Activated CD8-positive, alpha-beta T cell treated with anti-CD3 and anti-CD28 coated beads for 36 hours (primary cell): ENCODE measurements around the gene ABCA6. TPM values are rescaled to one million over a fixed set of nuclear protein-coding genes. Genes with fewer than 3 reads are reported as not detected.

ENCODE experiments used
- ATAC-seq: fragments of 200-7000 bp; cut with Tn5 transposase; one replicate; pipeline ENCODE4 v1.10.0; 2021; ENCODE audit warnings: mild to moderate bottlenecking, moderate library complexity
- CTCF ChIA-PET: fragments of 350-600 bp; sonication (Branson Sonifier 250); formaldehyde crosslinking; loops from one replicate; lab custom pipeline; 2021; ENCODE audit warnings: antibody characterized with exemption; lab: Charles Lee
- POLR2A ChIA-PET: fragments of 350-600 bp; sonication (Branson Sonifier 250); formaldehyde crosslinking; loops from one replicate; lab custom pipeline; 2021; ENCODE audit warnings: antibody characterized with exemption; lab: Charles Lee
- DNase-seq: peaks from one replicate; pipeline ENCODE4 v3.0.0-alpha.2; 2020
- H3K27ac Mint-ChIP-seq: one replicate; pipeline ENCODE4 v1.8.0; 2021; ENCODE audit warnings: mild to moderate bottlenecking, mixed read lengths
- H3K27me3 Mint-ChIP-seq: one replicate; pipeline ENCODE4 v1.8.0; 2021; ENCODE audit warnings: mixed read lengths
- H3K36me3 Mint-ChIP-seq: one replicate; pipeline ENCODE4 v1.8.0; 2021; ENCODE audit warnings: low read depth, mixed read lengths
- H3K4me1 Mint-ChIP-seq: one replicate; pipeline ENCODE4 v1.8.0; 2021; ENCODE audit warnings: low read depth, mixed read lengths
- H3K4me3 Mint-ChIP-seq: one replicate; pipeline ENCODE4 v1.8.0; 2021; ENCODE audit warnings: mild to moderate bottlenecking, moderate library complexity, mixed read lengths
- H3K9me3 Mint-ChIP-seq: one replicate; pipeline ENCODE4 v1.8.0; 2021; ENCODE audit warnings: mixed read lengths
- intact Hi-C: fragments of 100-400 bp; cut with micrococcal nuclease; formaldehyde crosslinking; loops from one replicate; pipeline ENCODE4 v1.10.0; 2022
- total RNA-seq, 2 experiments: library from RNA; stranded (reverse); gene quantifications; one replicate each; pipeline ENCODE4 v1.2.3, GENCODE V29; 2021
- TF ChIP-seq, protein P1 (sequence below): fragments of 200-600 bp; IDR thresholded peaks from one replicate; pipeline ENCODE4 v1.8.0; 2022; ENCODE audit warnings: antibody characterized with exemption, mild to moderate bottlenecking

ABCA6 gene
- total RNA-seq, 2 experiments from 2014 or later: not detected

DNA sequence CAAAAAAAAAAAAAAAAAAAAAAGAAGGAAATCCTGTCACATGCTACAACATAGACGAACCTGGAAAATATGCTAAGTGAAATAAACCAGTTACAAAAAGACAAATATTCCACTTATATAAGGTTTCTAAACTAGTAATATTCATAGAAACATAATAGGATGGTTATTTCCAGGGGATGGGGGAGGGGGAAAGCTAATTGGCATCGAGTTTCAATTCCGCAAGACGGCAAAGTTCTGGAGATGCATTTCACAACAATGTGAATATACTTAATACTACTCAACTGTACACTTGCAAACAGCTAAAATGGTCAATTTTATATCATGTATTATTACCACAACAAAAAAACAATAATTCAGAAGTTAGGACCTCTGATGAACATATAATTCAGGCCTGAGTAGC lies 43.1 kb downstream of the ABCA6 start:
- H3K4me3 Mint-ChIP-seq: no peak overlapping the region
- ChIA-PET POLR2A (no interaction called here), CTCF (no interaction called here)
- no peak overlapping the region for H3K27ac Mint-ChIP-seq
- H3K9me3 Mint-ChIP-seq: no peaks in the 10 kb centered on the region
- no peaks in the 10 kb centered on the region for H3K4me1 Mint-ChIP-seq
- DNase-seq: no peak
- TF ChIP-seq, protein P1, sequence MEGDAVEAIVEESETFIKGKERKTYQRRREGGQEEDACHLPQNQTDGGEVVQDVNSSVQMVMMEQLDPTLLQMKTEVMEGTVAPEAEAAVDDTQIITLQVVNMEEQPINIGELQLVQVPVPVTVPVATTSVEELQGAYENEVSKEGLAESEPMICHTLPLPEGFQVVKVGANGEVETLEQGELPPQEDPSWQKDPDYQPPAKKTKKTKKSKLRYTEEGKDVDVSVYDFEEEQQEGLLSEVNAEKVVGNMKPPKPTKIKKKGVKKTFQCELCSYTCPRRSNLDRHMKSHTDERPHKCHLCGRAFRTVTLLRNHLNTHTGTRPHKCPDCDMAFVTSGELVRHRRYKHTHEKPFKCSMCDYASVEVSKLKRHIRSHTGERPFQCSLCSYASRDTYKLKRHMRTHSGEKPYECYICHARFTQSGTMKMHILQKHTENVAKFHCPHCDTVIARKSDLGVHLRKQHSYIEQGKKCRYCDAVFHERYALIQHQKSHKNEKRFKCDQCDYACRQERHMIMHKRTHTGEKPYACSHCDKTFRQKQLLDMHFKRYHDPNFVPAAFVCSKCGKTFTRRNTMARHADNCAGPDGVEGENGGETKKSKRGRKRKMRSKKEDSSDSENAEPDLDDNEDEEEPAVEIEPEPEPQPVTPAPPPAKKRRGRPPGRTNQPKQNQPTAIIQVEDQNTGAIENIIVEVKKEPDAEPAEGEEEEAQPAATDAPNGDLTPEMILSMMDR: no peak
- H3K27me3 Mint-ChIP-seq: no peaks in the 10 kb centered on the region
- intact Hi-C loops: no loop called here
- ATAC-seq: no peak
- H3K36me3 Mint-ChIP-seq: no peaks in the 10 kb centered on the region

DNA sequence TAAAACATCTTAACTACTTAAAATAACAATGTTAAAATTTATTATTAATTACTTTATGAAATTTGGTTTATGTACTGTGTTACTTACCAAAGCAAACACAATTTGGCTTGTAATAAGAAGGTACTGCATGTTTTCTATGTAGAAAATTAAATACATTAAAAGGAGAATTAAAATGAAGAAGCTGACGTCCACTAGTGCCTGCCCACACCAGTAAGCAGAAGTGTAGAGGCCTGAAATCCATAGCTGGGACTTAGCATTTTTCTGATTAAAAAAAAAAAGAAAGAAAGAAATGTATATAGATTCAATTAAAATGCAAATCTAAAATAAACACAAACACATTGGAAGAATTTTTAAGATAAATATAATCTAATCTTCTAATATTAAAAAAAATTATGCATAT lies 45.2 kb downstream of the ABCA6 start:
- CTCF ChIA-PET: no interaction called here
- POLR2A ChIA-PET: no interaction called here
- ATAC-seq (no peak), DNase-seq (no peak)
- no peaks in the 10 kb centered on the region for H3K27me3 Mint-ChIP-seq
- no peak overlapping the region for H3K27ac Mint-ChIP-seq
- H3K36me3 Mint-ChIP-seq: no peaks in the 10 kb centered on the region
- peaks cover 4% of the 10 kb centered on the region for H3K4me1 Mint-ChIP-seq
- intact Hi-C loops: no loop called here
- no peaks in the 10 kb centered on the region for H3K9me3 Mint-ChIP-seq
- TF ChIP-seq, protein P1: no peak
- no peak overlapping the region for H3K4me3 Mint-ChIP-seq

DNA sequence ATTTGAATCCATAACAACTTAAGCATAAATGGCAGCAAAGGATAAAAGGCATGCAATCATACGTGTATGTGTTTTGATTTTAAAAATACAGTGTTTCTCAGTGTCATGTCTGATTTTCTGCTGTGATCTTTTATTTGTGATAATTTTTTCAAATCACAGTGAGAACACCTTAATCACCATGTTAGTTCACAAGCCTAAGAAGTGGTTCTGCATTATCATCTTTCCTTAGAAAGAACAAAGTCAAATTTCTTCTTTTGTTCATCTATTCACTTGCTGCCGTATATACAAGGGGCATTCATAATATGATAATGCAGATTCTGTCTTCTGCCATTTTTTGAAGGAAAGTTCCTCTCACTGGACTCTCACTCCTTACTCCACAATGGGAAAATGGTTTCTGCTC lies 47.7 kb downstream of the ABCA6 start:
- POLR2A ChIA-PET: no interaction called here
- H3K9me3 Mint-ChIP-seq: no peaks in the 10 kb centered on the region
- CTCF ChIA-PET: no interaction called here
- H3K27me3 Mint-ChIP-seq: no peaks in the 10 kb centered on the region
- no peak overlapping the region for H3K4me3 Mint-ChIP-seq
- no peaks in the 10 kb centered on the region for H3K36me3 Mint-ChIP-seq
- intact Hi-C loops: no loop called here
- TF ChIP-seq, protein P1: no peak
- DNase-seq: no peak
- peaks cover 4% of the 10 kb centered on the region for H3K4me1 Mint-ChIP-seq
- no peak for ATAC-seq
- no peak overlapping the region for H3K27ac Mint-ChIP-seq

DNA sequence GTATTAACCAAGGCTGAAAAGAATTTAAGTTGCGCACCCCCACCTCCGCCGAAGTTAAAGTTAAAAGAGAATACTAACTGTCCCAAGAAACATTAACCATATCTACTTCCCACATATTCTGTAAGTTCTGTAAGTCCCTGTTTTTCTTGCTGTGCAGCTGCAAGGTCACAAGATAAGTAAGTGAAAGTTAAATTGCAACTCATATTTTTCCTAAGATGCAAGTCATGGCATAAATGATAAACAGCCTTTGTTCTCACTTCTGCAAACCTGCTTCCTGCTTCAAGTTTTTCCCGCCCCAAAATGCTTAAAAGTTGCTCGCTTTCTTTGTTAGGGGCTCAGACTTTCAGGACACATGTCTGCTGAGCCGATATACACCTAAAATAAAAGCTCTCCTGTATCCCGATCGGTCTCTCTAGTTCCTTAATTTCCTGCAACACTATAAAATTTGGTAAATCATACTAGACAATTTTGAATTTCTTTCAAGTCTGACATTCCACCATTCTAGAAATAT lies 48.4 kb downstream of the ABCA6 start:
- ChIA-PET POLR2A (no interaction called here), CTCF (no interaction called here)
- Mint-ChIP-seq H3K27ac (no peak overlapping the region), H3K4me3 (no peak overlapping the region), H3K9me3 (no peaks in the 10 kb centered on the region), H3K4me1 (peaks cover 4% of the 10 kb centered on the region), H3K27me3 (no peaks in the 10 kb centered on the region), H3K36me3 (no peaks in the 10 kb centered on the region)
- ATAC-seq (no peak), DNase-seq (no peak)
- intact Hi-C loops: no loop called here
- TF ChIP-seq, protein P1: no peak

DNA sequence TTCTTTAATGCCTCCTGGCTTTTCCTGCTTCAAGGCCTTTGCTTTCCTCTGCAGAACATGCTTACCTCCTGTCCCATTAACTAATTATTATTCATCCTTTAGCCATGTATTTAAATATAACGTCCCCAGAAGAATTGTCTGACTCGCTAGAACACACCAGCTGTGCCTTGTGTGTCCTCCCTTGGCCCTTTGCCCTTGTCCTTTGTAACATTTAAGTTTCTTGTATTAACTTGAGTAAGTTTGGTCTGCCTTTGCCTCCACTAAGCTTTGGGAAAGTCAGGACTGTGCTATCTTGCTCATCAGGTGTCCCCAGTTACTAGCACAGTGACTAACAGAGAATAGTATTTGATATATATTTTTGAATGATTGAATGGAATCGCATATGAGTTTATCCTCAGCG lies 51.3 kb downstream of the ABCA6 start:
- Mint-ChIP-seq H3K27me3 (no peaks in the 10 kb centered on the region), H3K36me3 (no peaks in the 10 kb centered on the region), H3K4me1 (peaks cover 4% of the 10 kb centered on the region), H3K9me3 (no peaks in the 10 kb centered on the region), H3K27ac (no peak overlapping the region), H3K4me3 (no peak overlapping the region)
- POLR2A ChIA-PET: no interaction called here
- ATAC-seq (no peak), DNase-seq (no peak)
- TF ChIP-seq, protein P1: no peak
- CTCF ChIA-PET: no interaction called here
- intact Hi-C loops: no loop called here
